ENCODE results near the gene RUFY1. TPM values are rescaled to one million over a fixed set of nuclear protein-coding genes. Genes with fewer than 3 reads are reported as not detected.
"Not testable (repeated sequence)": the region's sequence is repeated elsewhere in the genome, so short reads cannot be mapped to it uniquely, and the experiment has no call there.

Gene RUFY1, protein sequence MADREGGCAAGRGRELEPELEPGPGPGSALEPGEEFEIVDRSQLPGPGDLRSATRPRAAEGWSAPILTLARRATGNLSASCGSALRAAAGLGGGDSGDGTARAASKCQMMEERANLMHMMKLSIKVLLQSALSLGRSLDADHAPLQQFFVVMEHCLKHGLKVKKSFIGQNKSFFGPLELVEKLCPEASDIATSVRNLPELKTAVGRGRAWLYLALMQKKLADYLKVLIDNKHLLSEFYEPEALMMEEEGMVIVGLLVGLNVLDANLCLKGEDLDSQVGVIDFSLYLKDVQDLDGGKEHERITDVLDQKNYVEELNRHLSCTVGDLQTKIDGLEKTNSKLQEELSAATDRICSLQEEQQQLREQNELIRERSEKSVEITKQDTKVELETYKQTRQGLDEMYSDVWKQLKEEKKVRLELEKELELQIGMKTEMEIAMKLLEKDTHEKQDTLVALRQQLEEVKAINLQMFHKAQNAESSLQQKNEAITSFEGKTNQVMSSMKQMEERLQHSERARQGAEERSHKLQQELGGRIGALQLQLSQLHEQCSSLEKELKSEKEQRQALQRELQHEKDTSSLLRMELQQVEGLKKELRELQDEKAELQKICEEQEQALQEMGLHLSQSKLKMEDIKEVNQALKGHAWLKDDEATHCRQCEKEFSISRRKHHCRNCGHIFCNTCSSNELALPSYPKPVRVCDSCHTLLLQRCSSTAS
- total RNA-seq (10 to 100 TPM; 31.8 to 63.0 (median 52.3) TPM), polyA plus RNA-seq (10 to 100 TPM; 21.0 to 34.6 TPM), total RNA-seq (47.9 reads per million, percentile 70 among the genes with 10 or more reads in this experiment)

DNA sequence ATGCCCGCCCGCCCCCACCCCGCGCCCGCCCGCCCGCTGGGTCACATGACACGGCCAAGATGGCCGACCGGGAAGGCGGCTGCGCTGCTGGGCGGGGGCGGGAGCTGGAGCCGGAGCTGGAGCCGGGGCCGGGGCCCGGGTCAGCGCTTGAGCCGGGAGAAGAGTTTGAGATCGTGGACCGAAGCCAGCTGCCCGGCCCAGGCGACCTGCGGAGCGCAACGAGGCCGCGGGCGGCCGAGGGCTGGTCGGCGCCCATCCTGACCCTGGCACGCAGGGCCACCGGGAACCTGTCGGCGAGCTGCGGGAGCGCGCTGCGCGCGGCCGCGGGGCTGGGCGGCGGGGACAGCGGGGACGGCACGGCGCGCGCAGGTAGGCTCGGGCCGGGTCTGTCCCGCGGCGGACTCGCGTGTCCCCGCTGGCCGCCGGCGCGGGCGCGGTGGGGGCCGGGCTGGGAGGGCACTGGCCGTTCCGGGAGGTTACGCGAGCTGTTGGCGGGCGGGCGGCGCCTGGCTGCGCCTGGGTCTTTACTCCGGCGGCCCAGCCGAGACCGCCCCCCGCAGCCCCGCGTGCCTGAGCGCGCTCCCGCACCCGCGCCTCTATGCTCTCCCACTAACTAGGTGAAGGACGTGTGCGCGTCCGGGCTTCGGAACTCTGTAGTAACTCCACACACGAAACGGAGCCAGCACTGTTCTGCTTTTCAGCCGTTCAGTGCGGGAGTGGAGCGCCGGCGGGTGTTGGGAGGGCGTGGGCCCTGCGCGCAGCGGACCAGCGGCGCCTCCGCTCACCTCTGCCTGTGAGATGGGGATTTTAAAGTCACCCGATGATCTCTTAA is at the start of gene RUFY1:
TSS of gene RUFY1 (plus strand) at position 44 of the 832 bp plus-strand sequence. CDS start at position 60, 16 bp downstream.
- H3K36me3 Mint-ChIP-seq, result peaks cover 0 to 14% (median 8%) of the 10 kb centered on the region in 5 donors
- H3K27me3 Mint-ChIP-seq, result peaks cover 0 to 4% (median 0%) of the 10 kb centered on the region in 5 donors
- H3K36me3 ChIP-seq (ENCODE audit: control insufficient read depth in 2 of 3, insufficient read depth in 3 of 3, low read length in 3 of 3), result no peaks in the 10 kb centered on the region
- H3K27me3 ChIP-seq (ENCODE audit: control insufficient read depth in 2 of 2, insufficient read depth in 2 of 2, low read length in 2 of 2), result no peaks in the 10 kb centered on the region
- H3K9me3 Mint-ChIP-seq, result peaks cover 0 to 5% (median 0%) of the 10 kb centered on the region in 11 donors
- ATAC-seq, result peak; percentile 90
- H3K4me1 ChIP-seq (ENCODE audit: control insufficient read depth in 2 of 2, insufficient read depth in 2 of 2, low read length in 2 of 2), result peaks cover 12 to 15% of the 10 kb centered on the region in 2 donors
- POLR2A ChIA-PET, result interaction anchor here (0.6 to 5.4 kb wide), 16 partner anchors 9 to 1274 kb away, joined by 3 to 67 read pairs (median 4); partner anchors contain the start of gene HNRNPH1
- peak; percentile 74 to 92 (median 87) for DNase-seq
- no peaks in the 10 kb centered on the region for H3K9me3 ChIP-seq (ENCODE audit: control insufficient read depth in 2 of 3, low read length in 3 of 3)
- CTCF ChIA-PET, result interaction anchor here (0.6 kb wide), 1 partner anchor 89 kb away, joined by 3 read pairs; no protein-coding TSS in a partner anchor
- peak within 1 kb of the TSS; percentile 87 for H3K27ac ChIP-seq (ENCODE audit: low read depth, low read length)
- intact Hi-C loops (cut with micrococcal nuclease), result loop anchor here (1.0 to 10.0 kb wide), 18 partner anchors 9 to 1346 kb away; partner anchors contain the start of genes CANX (in 2 of the 2), CLK4 (in 2 of the 2), HNRNPAB (in 2 of the 2) and HNRNPH1 (in 2 of the 2)
- H3K4me3 Mint-ChIP-seq, result peak within 1 kb of the TSS; percentile 94 to 99 (median 96)
- H3K4me3 ChIP-seq (ENCODE audit: low read length), result peak within 1 kb of the TSS; percentile 84
- H3K4me1 Mint-ChIP-seq, result peaks cover 10 to 49% (median 35%) of the 10 kb centered on the region in 7 donors
- H3K27ac Mint-ChIP-seq, result peak within 1 kb of the TSS; percentile 91 to 99 (median 98)

DNA sequence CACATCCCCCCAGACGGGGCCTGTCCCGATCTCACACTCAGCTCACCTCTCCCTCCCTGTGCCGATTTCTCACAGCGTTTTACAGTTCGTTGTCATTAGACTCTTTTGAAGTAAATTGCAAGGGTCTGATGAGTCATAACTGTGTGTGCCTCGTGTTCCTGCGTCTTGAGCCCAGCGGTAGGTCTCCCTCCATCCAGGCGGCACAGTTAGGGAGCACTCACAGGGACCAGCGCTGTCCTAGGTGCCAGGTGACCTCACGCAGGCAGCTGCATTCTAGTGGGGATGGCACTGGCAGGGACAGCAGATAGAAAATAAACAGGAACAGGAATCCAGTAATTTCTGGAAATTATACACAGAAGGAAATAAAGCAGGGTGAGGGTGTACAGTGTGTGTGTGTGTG is 48.4 kb upstream of the RUFY1 start:
- H3K4me1 Mint-ChIP-seq; CTCF ChIA-PET; H3K9me3 ChIP-seq (ENCODE audit: control insufficient read depth in 2 of 3, low read length in 3 of 3); H3K27me3 Mint-ChIP-seq; H3K4me3 ChIP-seq (ENCODE audit: low read length); H3K36me3 ChIP-seq (ENCODE audit: control insufficient read depth in 2 of 3, insufficient read depth in 3 of 3, low read length in 3 of 3); ATAC-seq; POLR2A ChIA-PET; DNase-seq; H3K9me3 Mint-ChIP-seq; intact Hi-C loops (cut with micrococcal nuclease); H3K36me3 Mint-ChIP-seq; H3K27ac ChIP-seq (ENCODE audit: low read depth, low read length); H3K27ac Mint-ChIP-seq; H3K4me1 ChIP-seq (ENCODE audit: control insufficient read depth in 2 of 2, insufficient read depth in 2 of 2, low read length in 2 of 2); H3K4me3 Mint-ChIP-seq; H3K27me3 ChIP-seq (ENCODE audit: control insufficient read depth in 2 of 2, insufficient read depth in 2 of 2, low read length in 2 of 2): not testable (repeated sequence)

DNA sequence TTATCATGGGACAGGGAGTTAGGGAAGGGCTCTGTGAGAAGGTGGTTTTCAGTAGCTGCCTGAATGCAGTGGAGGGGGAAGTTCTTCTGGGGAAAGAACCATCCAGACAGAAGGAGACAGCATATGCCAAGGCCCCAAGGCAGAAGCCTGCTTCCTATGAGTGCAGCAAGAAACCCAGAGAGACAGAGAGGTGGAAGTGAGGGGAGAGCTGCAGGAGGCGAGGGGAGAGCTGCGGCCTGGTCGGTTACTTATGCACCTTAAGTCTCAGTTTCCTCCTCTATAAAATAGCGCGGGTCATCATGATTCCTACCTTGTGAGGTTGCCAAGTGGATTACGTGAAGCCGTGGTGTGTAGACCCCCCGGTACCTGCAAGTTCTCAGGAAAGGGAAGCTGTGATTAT is 47.9 kb upstream of the RUFY1 start:
- H3K4me3 Mint-ChIP-seq; ATAC-seq; H3K36me3 ChIP-seq (ENCODE audit: control insufficient read depth in 2 of 3, insufficient read depth in 3 of 3, low read length in 3 of 3); H3K4me1 Mint-ChIP-seq; POLR2A ChIA-PET; H3K9me3 Mint-ChIP-seq; H3K27me3 ChIP-seq (ENCODE audit: control insufficient read depth in 2 of 2, insufficient read depth in 2 of 2, low read length in 2 of 2); DNase-seq; H3K36me3 Mint-ChIP-seq; intact Hi-C loops (cut with micrococcal nuclease); H3K27ac Mint-ChIP-seq; CTCF ChIA-PET; H3K9me3 ChIP-seq (ENCODE audit: control insufficient read depth in 2 of 3, low read length in 3 of 3); H3K4me3 ChIP-seq (ENCODE audit: low read length); H3K27me3 Mint-ChIP-seq; H3K27ac ChIP-seq (ENCODE audit: low read depth, low read length); H3K4me1 ChIP-seq (ENCODE audit: control insufficient read depth in 2 of 2, insufficient read depth in 2 of 2, low read length in 2 of 2): not testable (repeated sequence)

DNA sequence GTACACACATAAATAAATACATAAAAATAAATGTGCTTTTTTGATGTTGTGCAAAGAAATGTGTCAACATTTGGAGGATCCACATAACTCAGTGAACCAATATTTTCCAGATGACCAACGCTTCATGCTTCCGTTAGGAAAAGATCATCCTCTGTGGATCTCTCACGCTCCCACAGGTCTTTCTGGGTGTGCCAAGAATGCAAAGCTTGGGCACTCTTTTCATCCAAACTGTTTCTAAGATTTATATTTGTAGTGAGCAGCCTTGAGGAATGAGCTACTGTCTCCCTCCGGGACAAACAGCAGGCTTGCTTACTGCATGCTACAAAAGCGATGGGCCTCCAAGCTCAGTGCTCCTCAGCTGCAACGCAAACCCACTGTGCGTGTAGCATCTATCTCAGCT is 46.2 kb upstream of the RUFY1 start:
- H3K27ac Mint-ChIP-seq, result no peak overlapping the region
- Histone ChIP-seq H3K36me3 (ENCODE audit: control insufficient read depth in 2 of 3, insufficient read depth in 3 of 3, low read length in 3 of 3) (no peaks in the 10 kb centered on the region), H3K9me3 (ENCODE audit: control insufficient read depth in 2 of 3, low read length in 3 of 3) (no peaks in the 10 kb centered on the region), H3K27ac (ENCODE audit: low read depth, low read length) (no peak overlapping the region), H3K27me3 (ENCODE audit: control insufficient read depth in 2 of 2, insufficient read depth in 2 of 2, low read length in 2 of 2) (no peaks in the 10 kb centered on the region), H3K4me1 (ENCODE audit: control insufficient read depth in 2 of 2, insufficient read depth in 2 of 2, low read length in 2 of 2) (no peaks in the 10 kb centered on the region), H3K4me3 (ENCODE audit: low read length) (no peak overlapping the region)
- H3K4me3 Mint-ChIP-seq, result no peak overlapping the region
- H3K27me3 Mint-ChIP-seq, result no peaks in the 10 kb centered on the region
- POLR2A ChIA-PET, result no interaction called here
- DNase-seq, result no peak
- H3K9me3 Mint-ChIP-seq, result peaks cover 0 to 2% (median 0%) of the 10 kb centered on the region in 11 donors
- H3K36me3 Mint-ChIP-seq, result no peaks in the 10 kb centered on the region
- H3K4me1 Mint-ChIP-seq, result peaks cover 0 to 5% (median 4%) of the 10 kb centered on the region in 7 donors
- no peak for ATAC-seq
- CTCF ChIA-PET, result no interaction called here
- intact Hi-C loops (cut with micrococcal nuclease), result no loop called here

DNA sequence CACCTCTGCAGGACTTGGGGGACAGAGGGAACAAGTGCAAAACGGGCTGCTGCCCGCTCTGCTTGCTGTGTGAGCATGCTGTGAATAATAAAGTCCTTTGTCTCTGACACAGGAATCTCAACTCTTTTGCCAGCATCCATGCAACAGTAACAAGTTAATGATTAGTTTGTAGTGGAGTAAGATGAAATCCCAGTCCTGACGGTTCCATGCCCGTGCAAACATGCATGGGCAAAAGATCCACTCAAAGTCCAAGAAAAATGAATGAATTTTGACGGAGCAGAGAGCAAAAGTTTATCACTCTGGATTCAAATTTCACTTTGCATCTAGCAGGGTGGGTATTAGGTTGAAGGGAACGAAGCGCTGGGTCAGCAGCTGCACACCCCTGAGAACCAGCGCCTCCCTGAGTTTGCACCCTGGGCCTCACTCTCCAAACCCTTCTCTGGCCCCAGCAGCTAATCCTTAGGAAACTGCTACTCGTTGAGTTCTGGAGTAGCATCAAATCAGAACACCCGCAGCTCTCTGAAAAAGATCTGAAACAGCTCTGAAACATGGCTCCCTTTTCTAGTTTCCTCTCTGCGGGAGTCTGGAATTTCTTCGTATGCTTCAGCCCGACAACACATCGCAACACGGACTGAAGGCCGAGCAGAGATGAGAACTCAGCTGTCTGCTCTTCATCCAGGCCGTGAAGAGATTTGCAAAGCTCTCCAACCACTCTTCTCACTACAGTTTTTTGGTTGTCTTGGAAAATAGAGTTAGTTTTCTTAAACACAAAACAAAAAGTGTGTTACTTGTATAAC is 45.6 kb upstream of the RUFY1 start:
- DNase-seq (no peak), ATAC-seq (no peak)
- Histone ChIP-seq H3K9me3 (ENCODE audit: control insufficient read depth in 2 of 3, low read length in 3 of 3) (no peaks in the 10 kb centered on the region), H3K4me1 (ENCODE audit: control insufficient read depth in 2 of 2, insufficient read depth in 2 of 2, low read length in 2 of 2) (no peaks in the 10 kb centered on the region), H3K27ac (ENCODE audit: low read depth, low read length) (no peak overlapping the region), H3K27me3 (ENCODE audit: control insufficient read depth in 2 of 2, insufficient read depth in 2 of 2, low read length in 2 of 2) (no peaks in the 10 kb centered on the region), H3K4me3 (ENCODE audit: low read length) (no peak overlapping the region), H3K36me3 (ENCODE audit: control insufficient read depth in 2 of 3, insufficient read depth in 3 of 3, low read length in 3 of 3) (no peaks in the 10 kb centered on the region)
- POLR2A ChIA-PET, result no interaction called here
- Mint-ChIP-seq H3K4me1 (peaks cover 2 to 11% (median 9%) of the 10 kb centered on the region in 7 donors), H3K9me3 (peaks cover 0 to 2% (median 0%) of the 10 kb centered on the region in 11 donors), H3K27ac (no peak overlapping the region), H3K36me3 (no peaks in the 10 kb centered on the region), H3K27me3 (no peaks in the 10 kb centered on the region), H3K4me3 (no peak overlapping the region)
- CTCF ChIA-PET, result interaction anchor here (0.6 kb wide), 1 partner anchor 1229 kb away, joined by 3 read pairs; no protein-coding TSS in a partner anchor
- intact Hi-C loops (cut with micrococcal nuclease), result no loop called here

All from naive thymus-derived CD4-positive, alpha-beta T cell (primary cell).